CD8-positive, alpha-beta memory T cell (primary cell): ENCODE data around the gene RHOA. TPM values are rescaled to one million over a fixed set of nuclear protein-coding genes. Genes with fewer than 3 reads are reported as not detected.

Experiments used
- CTCF ChIA-PET: fragments of 350-600 bp; sonication (Branson Sonifier 250); formaldehyde crosslinking; loops from one replicate; lab custom pipeline; 2021; ENCODE audit warnings: antibody characterized with exemption; lab: Charles Lee
- POLR2A ChIA-PET: fragments of 350-600 bp; sonication (Branson Sonifier 250); formaldehyde crosslinking; loops from one replicate; lab custom pipeline; 2021; ENCODE audit warnings: antibody characterized with exemption; lab: Charles Lee
- DNase-seq, 5 donors: peaks; one replicate each; pipeline versions ENCODE4 v3.0.0 to v3.0.0-alpha.2; 2020 to 2022; ENCODE audit warnings: mixed read lengths in 1 of 5
- H3K27ac ChIP-seq: one replicate; pipeline ENCODE4 v1.7.0; 2013; ENCODE audit warnings: low read depth, mild to moderate bottlenecking, low read length, moderate library complexity
- H3K27me3 ChIP-seq: 2 replicates; pipeline ENCODE4 v1.7.0; 2013; ENCODE audit warnings: low read length, mild to moderate bottlenecking; ENCODE audit not compliant: insufficient read depth, poor library complexity, severe bottlenecking
- H3K36me3 ChIP-seq: 2 replicates; pipeline ENCODE4 v1.7.0; 2013; ENCODE audit warnings: mild to moderate bottlenecking, low read length, moderate library complexity; ENCODE audit not compliant: insufficient read depth
- H3K4me1 ChIP-seq: 2 replicates; pipeline ENCODE4 v1.7.0; 2013; ENCODE audit warnings: mild to moderate bottlenecking, low read length, moderate library complexity; ENCODE audit not compliant: insufficient read depth
- H3K4me3 ChIP-seq: 2 replicates; pipeline ENCODE4 v1.7.0; 2013; ENCODE audit warnings: mild to moderate bottlenecking, low read length
- H3K9me3 ChIP-seq: 2 replicates; pipeline ENCODE4 v1.7.0; 2013; ENCODE audit warnings: mild to moderate bottlenecking, low read length
- H3K27ac Mint-ChIP-seq, 8 donors: one replicate each; pipeline ENCODE4 v1.8.0; 2020 to 2021; ENCODE audit warnings: mixed read lengths in 8 of 8, mild to moderate bottlenecking in 6 of 8, inconsistent platforms in 3 of 8, moderate library complexity in 3 of 8
- H3K27me3 Mint-ChIP-seq, 2 donors: one replicate each; pipeline ENCODE4 v1.8.0; 2020 to 2021; ENCODE audit warnings: mixed read lengths in 2 of 2, mild to moderate bottlenecking in 1 of 2, moderate library complexity in 1 of 2
- H3K36me3 Mint-ChIP-seq, 3 donors: one replicate each; pipeline ENCODE4 v1.8.0; 2020 to 2021; ENCODE audit warnings: mixed read lengths in 3 of 3, inconsistent platforms in 1 of 3, mild to moderate bottlenecking in 1 of 3
- H3K4me1 Mint-ChIP-seq, 3 donors: one replicate each; pipeline ENCODE4 v1.8.0; 2020 to 2021; ENCODE audit warnings: mixed read lengths in 3 of 3, inconsistent platforms in 1 of 3, mild to moderate bottlenecking in 1 of 3
- H3K4me3 Mint-ChIP-seq, 7 donors: one replicate each; pipeline ENCODE4 v1.8.0; 2020 to 2021; ENCODE audit warnings: mixed read lengths in 7 of 7, mild to moderate bottlenecking in 6 of 7, moderate library complexity in 4 of 7, inconsistent platforms in 2 of 7
- H3K9me3 Mint-ChIP-seq, 5 donors: one replicate each; pipeline ENCODE4 v1.8.0; 2020 to 2022; ENCODE audit warnings: mixed read lengths in 5 of 5, mild to moderate bottlenecking in 3 of 5, moderate library complexity in 2 of 5, inconsistent platforms in 1 of 5
- polyA plus RNA-seq: library from polyadenylated mRNA; unstranded; fragments of 300-500 nt; fragmentation: Illumina TruSeq; gene quantifications from one replicate; pipeline ENCODE4 v1.2.3, GENCODE V29; 2021
- total RNA-seq, 2 experiments: library from RNA; stranded (reverse); gene quantifications; one replicate each; pipeline ENCODE4 v1.2.3, GENCODE V29; 2021

The RHOA gene
- total and polyA plus RNA-seq, 3 experiments from 2014 or later = 478 to 678 (median 506) TPM

DNA sequence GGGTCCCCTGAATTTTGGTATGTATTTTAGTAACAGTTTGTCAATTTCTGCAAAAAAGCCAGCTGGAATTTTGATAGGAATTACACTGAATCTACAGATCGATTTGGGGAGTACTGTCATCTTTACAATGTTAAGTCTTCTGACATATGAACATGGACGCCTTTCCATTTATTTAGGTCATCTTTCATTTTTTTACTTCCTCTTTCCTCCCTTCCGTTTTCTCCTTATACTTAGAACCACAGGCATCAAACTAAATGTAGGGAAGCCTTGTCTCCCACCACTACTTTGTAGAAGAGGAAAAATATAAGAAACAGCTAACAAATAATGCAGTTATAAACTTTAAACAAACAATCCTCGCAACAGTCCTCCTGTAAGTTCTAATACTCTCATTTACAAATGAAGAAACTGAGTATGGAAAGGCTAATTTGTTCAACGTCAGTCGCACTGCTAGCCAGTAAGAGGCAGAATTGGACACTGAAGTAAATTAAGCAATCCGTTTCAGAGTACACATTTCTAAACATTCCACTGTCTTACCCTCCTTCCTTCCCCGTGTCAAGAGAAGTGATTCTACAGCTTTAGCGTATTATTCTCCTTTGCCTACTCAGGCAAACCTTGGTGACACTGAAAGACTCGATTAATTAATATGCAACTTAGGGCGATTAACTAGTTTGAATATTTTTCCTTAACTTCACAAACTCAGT, 25.6 kb downstream of the RHOA start:
- no peaks in the 10 kb centered on the region for H3K9me3 Mint-ChIP-seq
- Histone ChIP-seq H3K9me3 (no peaks in the 10 kb centered on the region), H3K27ac (no peak overlapping the region), H3K27me3 (no peaks in the 10 kb centered on the region), H3K4me1 (peaks cover 51% of the 10 kb centered on the region), H3K4me3 (no peak overlapping the region), H3K36me3 (no peaks in the 10 kb centered on the region)
- ChIA-PET CTCF (interaction anchor here (1.0 kb wide), 1 partner anchor 8 kb away, joined by 3 read pairs; no protein-coding TSS in a partner anchor), POLR2A (no interaction called here)
- H3K4me3 Mint-ChIP-seq = peak overlapping the region in 5 of 7 donors; percentile 3 to 75 (median 62)
- peaks cover 0 to 26% (median 0%) of the 10 kb centered on the region in 3 donors for H3K36me3 Mint-ChIP-seq
- no peak for DNase-seq
- peak overlapping the region in 6 of 8 donors; percentile 17 to 85 (median 74) for H3K27ac Mint-ChIP-seq
- H3K27me3 Mint-ChIP-seq = peaks cover 0 to 2% of the 10 kb centered on the region in 2 donors
- peaks cover 45 to 78% (median 54%) of the 10 kb centered on the region in 3 donors for H3K4me1 Mint-ChIP-seq

DNA sequence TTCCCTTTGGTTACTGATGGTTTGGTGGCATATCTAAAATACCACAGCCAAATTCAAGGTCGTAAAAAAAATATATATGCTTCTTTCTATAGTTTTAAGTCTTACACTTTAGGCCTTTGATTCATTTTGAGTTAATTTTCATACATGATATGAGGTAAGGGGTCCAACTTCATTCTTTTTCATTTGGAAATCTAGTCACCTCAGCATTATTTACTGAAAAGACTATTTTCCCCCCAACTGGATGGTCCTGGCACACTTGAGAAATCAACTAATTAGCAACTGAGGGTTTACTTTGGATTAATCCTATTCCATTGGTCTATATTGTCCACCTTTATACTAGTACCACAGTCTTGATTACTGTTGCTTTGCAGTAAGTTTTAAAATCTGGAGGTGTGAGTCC, 26.2 kb downstream of the RHOA start:
- Histone ChIP-seq H3K9me3 (no peaks in the 10 kb centered on the region), H3K27ac (no peak overlapping the region), H3K27me3 (no peaks in the 10 kb centered on the region), H3K4me3 (no peak overlapping the region), H3K4me1 (peaks cover 51% of the 10 kb centered on the region), H3K36me3 (no peaks in the 10 kb centered on the region)
- ChIA-PET POLR2A (no interaction called here), CTCF (interaction anchor here (1.0 kb wide), 1 partner anchor 9 kb away, joined by 3 read pairs; no protein-coding TSS in a partner anchor)
- Mint-ChIP-seq H3K4me1 (peaks cover 44 to 81% (median 57%) of the 10 kb centered on the region in 3 donors), H3K9me3 (no peaks in the 10 kb centered on the region), H3K27me3 (peaks cover 0 to 2% of the 10 kb centered on the region in 2 donors), H3K36me3 (peaks cover 0 to 26% (median 0%) of the 10 kb centered on the region in 3 donors), H3K27ac (peak overlapping the region in 4 of 8 donors; percentile 34 to 85 (median 48)), H3K4me3 (peak overlapping the region in 1 of 7 donors; percentile 26)
- DNase-seq = no peak

DNA sequence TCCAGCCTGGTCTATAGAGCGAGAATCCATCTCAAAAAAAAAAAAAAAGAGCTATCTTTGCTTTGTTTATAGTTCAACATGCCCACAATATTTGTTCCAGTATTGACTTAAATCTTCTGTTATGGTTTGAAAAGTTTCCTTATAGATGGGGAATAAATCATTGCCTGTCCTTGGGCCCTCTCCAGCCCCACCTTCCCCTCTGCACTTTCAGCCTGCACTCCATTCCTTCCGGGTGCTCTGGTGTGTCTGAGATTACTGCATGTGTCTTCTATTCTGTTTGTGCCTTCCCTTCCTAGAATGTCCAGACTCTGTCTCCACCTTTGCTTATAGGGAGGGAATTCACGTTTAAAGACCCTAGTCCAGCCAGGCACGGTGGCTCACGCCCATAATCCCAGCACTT, 28.4 kb downstream of the RHOA start:
- H3K4me1 ChIP-seq = peaks cover 48% of the 10 kb centered on the region
- Mint-ChIP-seq H3K9me3 (no peaks in the 10 kb centered on the region), H3K27me3 (peaks cover 0 to 2% of the 10 kb centered on the region in 2 donors), H3K27ac (peak overlapping the region in 4 of 8 donors; percentile 11 to 80 (median 50)), H3K36me3 (peaks cover 0 to 21% (median 0%) of the 10 kb centered on the region in 3 donors), H3K4me3 (peak overlapping the region in 3 of 7 donors; percentile 28 to 34 (median 33)), H3K4me1 (peaks cover 52 to 83% (median 68%) of the 10 kb centered on the region in 3 donors)
- ChIA-PET CTCF (no interaction called here), POLR2A (interaction anchor here (0.6 kb wide), 1 partner anchor 26 kb away, joined by 3 read pairs; no protein-coding TSS in a partner anchor)
- no peaks in the 10 kb centered on the region for H3K36me3 ChIP-seq
- no peak for DNase-seq
- H3K27me3 ChIP-seq = no peaks in the 10 kb centered on the region
- no peak overlapping the region for H3K4me3 ChIP-seq
- no peaks in the 10 kb centered on the region for H3K9me3 ChIP-seq
- no peak overlapping the region for H3K27ac ChIP-seq

DNA sequence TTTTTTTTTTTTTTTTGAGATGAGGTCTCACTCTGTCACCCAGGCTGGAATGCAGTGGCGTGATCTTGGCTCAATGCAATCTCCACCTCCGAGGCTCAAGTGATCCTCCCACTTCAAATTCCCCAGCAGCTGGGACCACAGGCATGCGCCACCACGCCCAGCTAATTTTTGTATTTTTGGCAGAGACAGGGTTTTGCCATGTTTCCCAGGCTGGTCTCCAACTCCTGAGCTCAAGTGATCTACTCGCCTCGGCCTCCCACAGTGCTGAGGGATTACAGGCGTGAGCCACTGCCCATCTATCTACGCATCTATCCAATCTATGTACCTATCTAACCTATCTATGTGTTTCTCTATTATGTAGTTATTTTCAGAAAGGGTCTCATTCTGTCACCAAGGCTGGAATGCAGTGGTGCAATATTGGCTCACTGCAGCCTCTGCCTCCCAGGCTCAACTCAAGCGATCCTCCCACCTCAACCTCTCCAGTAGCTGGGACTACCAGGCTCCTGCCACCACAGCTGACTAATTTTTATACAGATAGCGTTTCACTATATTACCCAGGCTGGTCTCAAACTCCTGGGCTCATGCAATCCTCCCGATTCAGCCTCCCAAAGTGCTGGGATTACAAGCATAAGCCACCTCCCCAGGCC, 33.4 kb downstream of the RHOA start:
- H3K9me3 Mint-ChIP-seq = no peaks in the 10 kb centered on the region
- H3K27ac ChIP-seq = no peak overlapping the region
- H3K36me3 ChIP-seq = peaks cover 14% of the 10 kb centered on the region
- no peak for DNase-seq
- no peaks in the 10 kb centered on the region for H3K9me3 ChIP-seq
- no peak overlapping the region for H3K4me3 ChIP-seq
- H3K27me3 ChIP-seq = no peaks in the 10 kb centered on the region
- peak overlapping the region in 4 of 8 donors; percentile 38 to 87 (median 71) for H3K27ac Mint-ChIP-seq
- CTCF ChIA-PET = interaction anchor here (1.3 kb wide), 1 partner anchor 31 kb away, joined by 3 read pairs; no protein-coding TSS in a partner anchor
- H3K4me1 Mint-ChIP-seq = peaks cover 35 to 78% (median 60%) of the 10 kb centered on the region in 3 donors
- POLR2A ChIA-PET = no interaction called here
- H3K36me3 Mint-ChIP-seq = peaks cover 2 to 28% (median 7%) of the 10 kb centered on the region in 3 donors
- H3K4me3 Mint-ChIP-seq = peak overlapping the region in 2 of 7 donors; percentile 33 to 34
- H3K4me1 ChIP-seq = peaks cover 14% of the 10 kb centered on the region
- H3K27me3 Mint-ChIP-seq = peaks cover 0 to under 1% of the 10 kb centered on the region in 2 donors

DNA sequence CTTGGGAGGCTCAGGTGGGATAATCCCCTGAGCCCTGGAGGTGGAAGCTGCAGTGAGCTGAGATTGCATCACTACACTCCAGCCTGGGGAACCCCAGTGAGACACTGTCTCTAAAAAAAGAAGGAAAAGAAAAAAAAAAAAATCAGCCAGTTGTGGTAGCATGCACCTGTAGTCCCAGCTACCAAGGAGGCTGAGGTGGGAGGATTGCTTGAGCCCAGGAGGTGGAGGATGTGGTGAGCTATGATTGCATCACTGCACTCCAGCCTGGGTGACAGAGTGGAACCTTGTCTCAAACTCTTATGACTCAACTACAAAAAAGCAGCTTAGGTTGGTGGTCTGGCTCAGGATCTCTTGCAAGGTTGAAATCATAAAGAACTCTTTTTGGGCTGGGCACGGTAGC, 34.3 kb downstream of the RHOA start:
- peak overlapping the region in 2 of 7 donors; percentile 26 to 31 for H3K4me3 Mint-ChIP-seq
- CTCF ChIA-PET = interaction anchor here (1.3 kb wide), 1 partner anchor 32 kb away, joined by 3 read pairs; no protein-coding TSS in a partner anchor

DNA sequence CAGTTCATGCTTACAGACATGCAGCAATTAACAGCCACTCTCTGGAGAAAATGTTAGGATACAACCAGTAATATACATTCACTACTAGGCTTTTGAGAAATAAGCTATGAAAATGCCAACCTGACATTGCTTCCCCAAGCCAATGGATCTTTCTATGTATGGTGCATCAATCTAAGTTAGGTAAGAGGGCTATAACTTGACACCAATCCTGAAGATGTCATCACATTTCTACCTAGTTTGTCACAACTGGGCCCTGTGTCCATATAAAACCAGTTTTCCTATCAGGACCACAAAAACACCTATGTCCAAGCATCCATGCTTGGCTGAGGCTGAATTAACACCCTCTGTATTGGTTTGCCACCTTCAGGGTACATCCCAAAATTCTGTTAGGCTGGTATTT, 39.8 kb downstream of the RHOA start:
- CTCF ChIA-PET = no interaction called here

More for the DNA sequence above, 34.3 kb downstream of the RHOA start:
- POLR2A ChIA-PET = no interaction called here
- H3K27ac ChIP-seq = no peak overlapping the region
- Mint-ChIP-seq H3K36me3 (peaks cover 4 to 36% (median 12%) of the 10 kb centered on the region in 3 donors), H3K27me3 (no peaks in the 10 kb centered on the region), H3K27ac (peak overlapping the region in 5 of 8 donors; percentile 26 to 82 (median 48)), H3K4me1 (peaks cover 37 to 77% (median 63%) of the 10 kb centered on the region in 3 donors), H3K9me3 (no peaks in the 10 kb centered on the region)
- peaks cover 21% of the 10 kb centered on the region for H3K36me3 ChIP-seq
- H3K4me1 ChIP-seq = peaks cover 14% of the 10 kb centered on the region
- DNase-seq = peak in 3 of 5 donors; percentile 5 to 54 (median 6)
- no peaks in the 10 kb centered on the region for H3K27me3 ChIP-seq
- H3K4me3 ChIP-seq = no peak overlapping the region
- H3K9me3 ChIP-seq = no peaks in the 10 kb centered on the region

DNA sequence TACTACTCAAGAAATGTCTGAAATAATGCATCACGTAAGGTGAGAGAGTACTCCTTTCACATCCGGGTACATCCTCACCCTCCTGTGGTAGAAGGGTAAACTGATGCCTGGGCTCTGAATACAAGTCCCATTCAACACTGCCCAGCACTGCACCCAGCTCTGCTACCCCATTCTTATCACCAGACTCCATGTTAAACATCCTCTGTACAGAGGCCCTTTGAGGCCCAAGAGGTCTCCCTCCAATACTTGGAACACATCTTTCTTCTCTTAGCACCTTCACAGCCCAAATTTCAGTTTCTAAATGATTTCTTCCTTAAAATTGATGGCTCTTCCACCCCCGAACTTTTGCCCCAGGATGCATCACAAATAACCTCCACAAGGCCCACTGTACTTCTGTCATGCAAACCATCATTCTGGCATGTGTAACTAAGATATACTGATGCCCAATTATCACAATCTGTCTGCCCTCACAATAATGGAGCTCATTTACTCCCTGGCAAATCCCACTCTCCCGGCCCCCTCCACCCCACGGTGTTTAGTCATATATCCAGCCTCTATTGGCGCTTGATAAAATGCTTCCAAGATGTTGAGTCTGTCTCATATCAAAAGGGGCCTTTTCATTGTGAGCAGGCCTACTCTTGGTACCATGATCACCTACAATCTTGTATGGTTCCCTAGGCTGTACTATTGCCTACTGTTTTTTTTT, 41.0 kb downstream of the RHOA start:
- no peaks in the 10 kb centered on the region for H3K9me3 Mint-ChIP-seq
- peaks cover 15 to 48% (median 34%) of the 10 kb centered on the region in 3 donors for H3K4me1 Mint-ChIP-seq
- CTCF ChIA-PET = no interaction called here
- Histone ChIP-seq H3K4me3 (no peak overlapping the region), H3K9me3 (no peaks in the 10 kb centered on the region), H3K4me1 (no peaks in the 10 kb centered on the region), H3K27me3 (no peaks in the 10 kb centered on the region), H3K27ac (no peak overlapping the region), H3K36me3 (peaks cover 47% of the 10 kb centered on the region)
- H3K27ac Mint-ChIP-seq = peak overlapping the region; percentile 3 to 80 (median 32)
- no peak overlapping the region for H3K4me3 Mint-ChIP-seq
- peaks cover 8 to 81% (median 18%) of the 10 kb centered on the region in 3 donors for H3K36me3 Mint-ChIP-seq
- H3K27me3 Mint-ChIP-seq = no peaks in the 10 kb centered on the region
- DNase-seq = no peak
- POLR2A ChIA-PET = no interaction called here

More for the DNA sequence above, 39.8 kb downstream of the RHOA start:
- Histone ChIP-seq H3K4me1 (no peaks in the 10 kb centered on the region), H3K27me3 (no peaks in the 10 kb centered on the region), H3K36me3 (peaks cover 36% of the 10 kb centered on the region), H3K4me3 (no peak overlapping the region), H3K27ac (no peak overlapping the region), H3K9me3 (no peaks in the 10 kb centered on the region)
- Mint-ChIP-seq H3K4me1 (peaks cover 17 to 55% (median 44%) of the 10 kb centered on the region in 3 donors), H3K27ac (peak overlapping the region in 5 of 8 donors; percentile 32 to 77 (median 33)), H3K9me3 (no peaks in the 10 kb centered on the region), H3K27me3 (no peaks in the 10 kb centered on the region), H3K36me3 (peaks cover 8 to 71% (median 18%) of the 10 kb centered on the region in 3 donors), H3K4me3 (no peak overlapping the region)
- DNase-seq = no peak
- POLR2A ChIA-PET = no interaction called here
